Thoracic aorta (tissue), 2 donors: ENCODE data around the gene SEMA3B. TPM values are rescaled to one million over a fixed set of nuclear protein-coding genes. Genes with fewer than 3 reads are reported as not detected.
A peak's percentile ranks its signal among the peaks of the same experiment; 100 is the strongest.

Experiments used
- ATAC-seq: fragments of 150-250 bp; one replicate; pipeline ENCODE4 v1.8.0; 2017; ENCODE audit warnings: low read depth; ENCODE audit not compliant: insufficient number of reproducible peaks, low FRiP score
- DNase-seq: peaks from one replicate; pipeline ENCODE4 v3.0.0-alpha.2; 2020; ENCODE audit warnings: low spot score
- H3K27ac ChIP-seq, 2 donors: fragments of 200-600 bp; sonication (generic); 1 replicate in 1 of 2; 2 replicates in 1 of 2; pipeline ENCODE4 v1.5.1; 2016; ENCODE audit warnings: mild to moderate bottlenecking in 2 of 2, moderate library complexity in 2 of 2
- H3K27me3 ChIP-seq: fragments of 200-600 bp; sonication (generic); replicated peaks from 2 replicates; pipeline ENCODE4 v1.6.0; 2016; ENCODE audit warnings: mild to moderate bottlenecking; ENCODE audit not compliant: insufficient read depth
- H3K36me3 ChIP-seq: fragments of 200-600 bp; sonication (generic); one replicate; pipeline ENCODE4 v1.5.1; 2016
- H3K4me1 ChIP-seq, 2 donors: fragments of 200-600 bp; sonication (generic); 1 replicate in 1 of 2; 2 replicates in 1 of 2; pipeline versions ENCODE4 v1.5.1 to v1.6.0; 2016; ENCODE audit warnings: low read depth in 2 of 2, mild to moderate bottlenecking in 1 of 2; ENCODE audit not compliant: control insufficient read depth in 1 of 2
- H3K4me3 ChIP-seq: fragments of 200-600 bp; sonication (generic); 2 replicates; pipeline ENCODE4 v1.5.1; 2016; ENCODE audit warnings: mild to moderate bottlenecking
- H3K9me3 ChIP-seq: fragments of 200-600 bp; sonication (generic); 2 replicates; pipeline ENCODE4 v1.5.1; 2016
- total RNA-seq, 2 donors: library from RNA; depleted of rRNA; stranded (reverse); fragments of >200 nt; gene quantifications; one replicate each; pipeline versions ENCODE4 v1.1.0 to v1.2.3, GENCODE V29; 2016
- TF ChIP-seq, protein P1 (sequence below): fragments of 200-600 bp; sonication (generic); IDR thresholded peaks from one replicate; pipeline ENCODE4 v1.5.1; 2019; ENCODE audit warnings: antibody characterized with exemption

Gene SEMA3B
- total RNA-seq, 2 donors from 2014 or later: 53.6 to 57.2 TPM

DNA sequence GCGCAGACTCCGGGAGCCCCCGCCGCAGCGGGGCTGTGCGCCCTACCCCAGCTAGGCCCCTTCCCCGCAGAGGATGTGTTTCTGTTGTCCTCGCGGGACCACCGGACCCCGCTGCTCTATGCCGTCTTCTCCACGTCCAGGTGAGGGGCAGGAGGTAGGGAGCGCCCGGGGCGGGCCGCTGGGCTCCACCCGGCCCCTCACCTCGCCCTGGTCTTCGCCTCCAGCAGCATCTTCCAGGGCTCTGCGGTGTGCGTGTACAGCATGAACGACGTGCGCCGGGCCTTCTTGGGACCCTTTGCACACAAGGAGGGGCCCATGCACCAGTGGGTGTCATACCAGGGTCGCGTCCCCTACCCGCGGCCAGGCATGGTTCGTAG, 4.7 kb downstream of the SEMA3B start:
- TF ChIP-seq, protein P1, sequence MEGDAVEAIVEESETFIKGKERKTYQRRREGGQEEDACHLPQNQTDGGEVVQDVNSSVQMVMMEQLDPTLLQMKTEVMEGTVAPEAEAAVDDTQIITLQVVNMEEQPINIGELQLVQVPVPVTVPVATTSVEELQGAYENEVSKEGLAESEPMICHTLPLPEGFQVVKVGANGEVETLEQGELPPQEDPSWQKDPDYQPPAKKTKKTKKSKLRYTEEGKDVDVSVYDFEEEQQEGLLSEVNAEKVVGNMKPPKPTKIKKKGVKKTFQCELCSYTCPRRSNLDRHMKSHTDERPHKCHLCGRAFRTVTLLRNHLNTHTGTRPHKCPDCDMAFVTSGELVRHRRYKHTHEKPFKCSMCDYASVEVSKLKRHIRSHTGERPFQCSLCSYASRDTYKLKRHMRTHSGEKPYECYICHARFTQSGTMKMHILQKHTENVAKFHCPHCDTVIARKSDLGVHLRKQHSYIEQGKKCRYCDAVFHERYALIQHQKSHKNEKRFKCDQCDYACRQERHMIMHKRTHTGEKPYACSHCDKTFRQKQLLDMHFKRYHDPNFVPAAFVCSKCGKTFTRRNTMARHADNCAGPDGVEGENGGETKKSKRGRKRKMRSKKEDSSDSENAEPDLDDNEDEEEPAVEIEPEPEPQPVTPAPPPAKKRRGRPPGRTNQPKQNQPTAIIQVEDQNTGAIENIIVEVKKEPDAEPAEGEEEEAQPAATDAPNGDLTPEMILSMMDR: no peak
- Histone ChIP-seq H3K9me3 (no peaks in the 10 kb centered on the region), H3K27me3 (no peaks in the 10 kb centered on the region), H3K36me3 (peaks cover 6% of the 10 kb centered on the region), H3K4me3 (no peak overlapping the region), H3K27ac (no peak overlapping the region), H3K4me1 (peaks cover 5 to 31% of the 10 kb centered on the region in 2 donors)
- ATAC-seq: no peak
- DNase-seq: no peak

DNA sequence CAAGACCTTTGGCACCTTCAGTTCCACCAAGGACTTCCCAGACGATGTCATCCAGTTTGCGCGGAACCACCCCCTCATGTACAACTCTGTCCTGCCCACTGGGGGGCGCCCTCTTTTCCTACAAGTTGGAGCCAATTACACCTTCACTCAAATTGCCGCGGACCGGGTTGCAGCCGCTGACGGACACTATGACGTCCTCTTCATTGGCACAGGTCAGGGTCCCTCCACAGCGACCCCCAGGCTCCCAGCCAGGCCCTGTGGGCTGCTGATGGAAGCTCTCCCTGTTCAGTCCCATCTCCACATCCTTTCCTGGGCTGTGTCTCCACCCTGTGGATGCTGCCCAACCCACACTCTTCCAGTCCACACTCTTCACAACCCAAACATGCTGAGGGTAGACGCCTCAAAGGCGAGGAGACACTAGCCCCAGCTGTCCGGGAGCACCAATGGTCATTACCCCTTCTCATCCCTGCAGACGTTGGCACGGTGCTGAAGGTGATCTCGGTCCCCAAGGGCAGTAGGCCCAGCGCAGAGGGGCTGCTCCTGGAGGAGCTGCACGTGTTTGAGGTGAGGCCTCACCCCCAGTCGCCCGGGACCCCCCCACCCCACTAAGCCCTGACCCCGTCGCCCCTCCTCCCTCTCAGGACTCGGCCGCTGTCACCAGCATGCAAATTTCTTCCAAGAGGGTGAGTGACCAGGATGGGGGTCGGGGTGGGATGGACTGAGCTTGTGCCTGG, 5.6 kb downstream of the SEMA3B start:
- Histone ChIP-seq H3K4me1 (peaks cover 4 to 32% of the 10 kb centered on the region in 2 donors), H3K9me3 (no peaks in the 10 kb centered on the region), H3K27me3 (no peaks in the 10 kb centered on the region), H3K27ac (no peak overlapping the region), H3K36me3 (peaks cover 6% of the 10 kb centered on the region), H3K4me3 (no peak overlapping the region)
- no peak for ATAC-seq
- TF ChIP-seq, protein P1: peak; percentile 59
- DNase-seq: no peak

DNA sequence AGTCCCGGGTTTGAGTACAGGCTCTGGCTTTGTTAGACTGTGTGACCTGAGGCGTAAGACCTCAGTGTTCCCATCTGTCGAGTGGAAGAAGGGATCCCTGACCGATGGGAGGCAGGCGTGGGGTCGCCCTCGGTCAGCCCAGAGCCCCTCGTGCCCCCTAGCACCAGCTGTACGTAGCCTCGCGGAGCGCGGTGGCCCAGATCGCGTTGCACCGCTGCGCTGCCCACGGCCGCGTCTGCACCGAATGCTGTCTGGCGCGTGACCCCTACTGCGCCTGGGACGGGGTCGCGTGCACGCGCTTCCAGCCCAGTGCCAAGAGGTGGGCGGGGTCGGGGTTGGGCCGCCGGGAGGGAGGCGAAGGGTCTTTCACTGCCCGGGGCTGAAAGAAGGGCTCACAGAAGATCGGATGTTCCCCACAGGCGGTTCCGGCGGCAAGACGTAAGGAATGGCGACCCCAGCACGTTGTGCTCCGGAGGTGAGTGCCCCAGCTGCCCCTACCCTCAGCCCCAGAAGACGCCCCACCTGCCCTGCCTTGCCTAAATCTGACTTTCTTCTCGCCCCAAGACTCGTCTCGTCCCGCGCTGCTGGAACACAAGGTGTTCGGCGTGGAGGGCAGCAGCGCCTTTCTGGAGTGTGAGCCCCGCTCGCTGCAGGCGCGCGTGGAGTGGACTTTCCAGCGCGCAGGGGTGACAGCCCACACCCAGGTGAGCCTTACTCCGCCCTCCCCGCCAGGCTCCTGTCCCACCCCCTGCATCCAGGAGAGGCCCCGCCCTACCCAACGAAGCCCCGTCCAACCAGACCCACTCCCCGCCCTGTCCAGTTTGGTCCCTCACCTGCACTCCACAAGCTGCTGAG, 6.4 kb downstream of the SEMA3B start:
- ATAC-seq (no peak), DNase-seq (no peak)
- H3K9me3 ChIP-seq: no peaks in the 10 kb centered on the region
- TF ChIP-seq, protein P1: no peak
- no peak overlapping the region for H3K4me3 ChIP-seq
- H3K27ac ChIP-seq: no peak overlapping the region
- peaks cover 4 to 25% of the 10 kb centered on the region in 2 donors for H3K4me1 ChIP-seq
- no peaks in the 10 kb centered on the region for H3K27me3 ChIP-seq
- H3K36me3 ChIP-seq: peaks cover 6% of the 10 kb centered on the region

DNA sequence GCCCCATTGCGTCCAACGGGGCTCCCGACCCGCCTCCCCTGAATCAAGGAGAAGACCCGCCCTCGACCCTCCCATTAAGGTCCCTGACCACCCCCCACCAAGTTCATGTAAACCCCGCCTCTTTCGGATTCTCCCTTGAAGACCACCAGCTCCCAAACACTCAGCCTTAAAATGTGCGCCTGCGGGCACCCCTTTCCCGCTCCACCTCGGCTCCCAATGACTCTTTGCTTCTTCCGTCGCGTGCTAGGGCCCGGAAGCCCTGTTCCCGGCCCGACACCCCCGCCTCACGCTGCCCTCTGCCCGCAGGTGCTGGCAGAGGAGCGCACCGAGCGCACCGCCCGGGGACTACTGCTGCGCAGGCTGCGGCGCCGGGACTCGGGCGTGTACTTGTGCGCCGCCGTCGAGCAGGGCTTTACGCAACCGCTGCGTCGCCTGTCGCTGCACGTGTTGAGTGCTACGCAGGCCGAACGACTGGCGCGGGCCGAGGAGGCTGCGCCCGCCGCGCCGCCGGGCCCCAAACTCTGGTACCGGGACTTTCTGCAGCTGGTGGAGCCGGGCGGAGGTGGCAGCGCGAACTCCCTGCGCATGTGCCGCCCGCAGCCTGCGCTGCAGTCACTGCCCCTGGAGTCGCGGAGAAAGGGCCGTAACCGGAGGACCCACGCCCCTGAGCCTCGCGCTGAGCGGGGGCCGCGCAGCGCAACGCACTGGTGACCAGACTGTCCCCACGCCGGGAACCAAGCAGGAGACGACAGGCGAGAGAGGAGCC, 7.2 kb downstream of the SEMA3B start:
- TF ChIP-seq, protein P1: no peak
- H3K27ac ChIP-seq: no peak overlapping the region
- DNase-seq: no peak
- no peak for ATAC-seq
- peaks cover 6% of the 10 kb centered on the region for H3K36me3 ChIP-seq
- no peaks in the 10 kb centered on the region for H3K9me3 ChIP-seq
- H3K4me3 ChIP-seq: no peak overlapping the region
- peaks cover 4 to 20% of the 10 kb centered on the region in 2 donors for H3K4me1 ChIP-seq
- no peaks in the 10 kb centered on the region for H3K27me3 ChIP-seq

DNA sequence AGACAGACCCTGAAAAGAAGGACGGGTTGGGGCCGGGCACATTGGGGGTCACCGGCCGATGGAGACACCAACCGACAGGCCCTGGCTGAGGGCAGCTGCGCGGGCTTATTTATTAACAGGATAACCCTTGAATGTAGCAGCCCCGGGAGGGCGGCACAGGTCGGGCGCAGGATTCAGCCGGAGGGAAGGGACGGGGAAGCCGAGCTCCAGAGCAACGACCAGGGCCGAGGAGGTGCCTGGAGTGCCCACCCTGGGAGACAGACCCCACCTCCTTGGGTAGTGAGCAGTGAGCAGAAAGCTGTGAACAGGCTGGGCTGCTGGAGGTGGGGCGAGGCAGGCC, 7.8 kb downstream of the SEMA3B start:
- DNase-seq (no peak), ATAC-seq (no peak)
- Histone ChIP-seq H3K27me3 (no peaks in the 10 kb centered on the region), H3K27ac (no peak overlapping the region), H3K4me1 (peaks cover 4 to 20% of the 10 kb centered on the region in 2 donors), H3K4me3 (no peak overlapping the region), H3K36me3 (peaks cover 6% of the 10 kb centered on the region), H3K9me3 (no peaks in the 10 kb centered on the region)
- TF ChIP-seq, protein P1: no peak
